HCT116 (cell line): Measurements from ENCODE around the gene KRTAP6-3. TPM values are rescaled to one million over a fixed set of nuclear protein-coding genes. Genes with fewer than 3 reads are reported as not detected.

Experiments
- ATAC-seq: fragments of 200-7000 bp; cut with Tn5 transposase; 2 replicates; pipeline ENCODE4 v1.9.1; 2020; ENCODE audit warnings: mild to moderate bottlenecking, moderate library complexity
- BruUV-seq: library from RNA; stranded (reverse); fragments of 400-500 nt; replicated peaks from 2 replicates; lab custom pipeline; 2021; lab: Mats Ljungman, UMichigan
- CTCF ChIA-PET: fragments of 300-600 bp; sonication (Branson Sonifier 250); formaldehyde crosslinking; loops from one replicate; lab custom pipeline; 2021; ENCODE audit warnings: antibody characterized with exemption; lab: Charles Lee
- POLR2A ChIA-PET: fragments of 300-600, 350-600 bp; sonication (Branson Sonifier 250); formaldehyde crosslinking; loops from one replicate; lab custom pipeline; 2021; ENCODE audit warnings: antibody characterized with exemption; lab: Charles Lee
- RAD21 ChIA-PET, 2 experiments: fragments of 300-600 bp; sonication (Branson Sonifier 250); formaldehyde crosslinking; loops; one replicate each; lab custom pipeline; 2023; ENCODE audit warnings: low total read pairs in 2 of 2; ENCODE audit not compliant: uncharacterized antibody in 2 of 2, unreplicated experiment in 2 of 2, low non-redundant PET in 1 of 2; lab: Charles Lee
- DNase-seq: peaks from one replicate; pipeline ENCODE4 v3.0.0-alpha.2; 2010; ENCODE audit warnings: low read depth, low spot score
- H2AFZ ChIP-seq: fragments of 200-600 bp; shearing (Covaris generic), sonication (generic); 2 replicates; pipeline ENCODE4 v1.6.1; 2017; ENCODE audit warnings: low read depth, mixed run types, mixed read lengths, antibody characterized with exemption, low read length; ENCODE audit not compliant: poor library complexity, severe bottlenecking
- H3K27ac ChIP-seq: 2 replicates; pipeline ENCODE4 v1.5.1; 2012; ENCODE audit warnings: low read depth, low read length
- H3K27me3 ChIP-seq: fragments of 200-600 bp; sonication (generic); 2 replicates; pipeline ENCODE4 v1.6.1; 2016; ENCODE audit warnings: mixed run types, low read length, mixed read lengths; ENCODE audit not compliant: insufficient read depth
- H3K36me3 ChIP-seq, 2 experiments: fragments of 200-500 bp in 1 of 2; fragments of 200-600 bp in 1 of 2; sonication (Bioruptor generic) in 1 of 2; sonication (generic) in 1 of 2; 2 replicates each; pipeline versions ENCODE4 v1.5.1 to v1.6.1; 2014 to 2016; ENCODE audit warnings: low read length in 2 of 2, inconsistent platforms in 1 of 2, mixed read lengths in 1 of 2, mixed run types in 1 of 2; ENCODE audit not compliant: insufficient read depth in 2 of 2, control insufficient read depth in 1 of 2
- H3K4me1 ChIP-seq, 2 experiments: fragments of 200-600 bp in 1 of 2; sonication (generic) in 1 of 2; 2 replicates each; pipeline versions ENCODE4 v1.5.1 to v1.6.1; 2012 to 2017; ENCODE audit warnings: low read length in 2 of 2, inconsistent platforms in 1 of 2, mild to moderate bottlenecking in 1 of 2, mixed read lengths in 1 of 2, mixed run types in 1 of 2, moderate library complexity in 1 of 2; ENCODE audit not compliant: insufficient read depth in 2 of 2, control insufficient read depth in 1 of 2
- H3K4me2 ChIP-seq: fragments of 200-600 bp; sonication (generic); 2 replicates; pipeline ENCODE4 v1.6.1; 2017; ENCODE audit warnings: mixed run types, low read length, mixed read lengths
- H3K4me3 ChIP-seq, 2 experiments: fragments of 200-600 bp in 1 of 2; sonication (generic) in 1 of 2; replicated peaks in 1 of 2; 2 replicates each; pipeline ENCODE4 v1.5.1; 2011 to 2016; ENCODE audit warnings: low read length in 2 of 2, control low read depth in 1 of 2, low read depth in 1 of 2, mild to moderate bottlenecking in 1 of 2, mixed read lengths in 1 of 2, mixed run types in 1 of 2
- H3K79me2 ChIP-seq: fragments of 200-600 bp; sonication (generic); 2 replicates; pipeline ENCODE4 v1.6.1; 2017; ENCODE audit warnings: mild to moderate bottlenecking, mixed run types, low read length, moderate library complexity, mixed read lengths; ENCODE audit not compliant: insufficient read depth
- H3K9ac ChIP-seq: fragments of 200-600 bp; sonication (generic); 2 replicates; pipeline ENCODE4 v1.6.1; 2016; ENCODE audit warnings: low read length, mixed read lengths
- H3K9me2 ChIP-seq: fragments of 200-600 bp; sonication (generic), shearing (Covaris generic); 2 replicates; pipeline ENCODE4 v1.6.1; 2017; ENCODE audit warnings: mixed run types, mild to moderate bottlenecking, moderate library complexity; ENCODE audit not compliant: insufficient read depth
- H3K9me3 ChIP-seq, 2 experiments: fragments of 200-500 bp in 1 of 2; fragments of 200-600 bp in 1 of 2; sonication (Bioruptor generic) in 1 of 2; sonication (generic) in 1 of 2; 2 replicates each; pipeline ENCODE4 v1.6.1; 2014 to 2017; ENCODE audit warnings: low read length in 2 of 2, mixed read lengths in 2 of 2, inconsistent platforms in 1 of 2, low read depth in 1 of 2, mild to moderate bottlenecking in 1 of 2, mixed run types in 1 of 2, moderate library complexity in 1 of 2; ENCODE audit not compliant: control insufficient read depth in 1 of 2, insufficient read depth in 1 of 2
- H4K20me1 ChIP-seq: fragments of 200-600 bp; sonication (generic), shearing (Covaris generic); 2 replicates; pipeline ENCODE4 v1.6.1; 2017; ENCODE audit warnings: mixed run types, mild to moderate bottlenecking, moderate library complexity; ENCODE audit not compliant: insufficient read depth
- ATF3 ChIP-seq: IDR thresholded peaks from 2 replicates; pipeline ENCODE4 v1.6.1; 2012
- CBX3 ChIP-seq: IDR thresholded peaks from 2 replicates; pipeline ENCODE4 v1.6.1; 2012; ENCODE audit warnings: low read depth
- CTCF ChIP-seq, 3 experiments: fragments of 200-600 bp in 1 of 3; sonication (generic) in 1 of 3; IDR thresholded peaks in 2 of 3; conservative IDR thresholded peaks in 1 of 3; 2 replicates each; pipeline ENCODE4 v1.5.1; 2012 to 2017; ENCODE audit warnings: low read depth in 2 of 3, low read length in 2 of 3, antibody characterized with exemption in 1 of 3, borderline replicate concordance in 1 of 3, control low read depth in 1 of 3, mild to moderate bottlenecking in 1 of 3, mixed read lengths in 1 of 3, mixed run types in 1 of 3, moderate library complexity in 1 of 3; ENCODE audit not compliant: insufficient read depth in 1 of 3
- ELF1 ChIP-seq: IDR thresholded peaks from 2 replicates; pipeline ENCODE4 v1.6.1; 2012; ENCODE audit warnings: low read depth, borderline replicate concordance
- EZH2 ChIP-seq: fragments of 200-600 bp; sonication (generic); IDR thresholded peaks from 2 replicates; pipeline ENCODE4 v1.6.1; 2017; ENCODE audit warnings: antibody characterized with exemption, mixed run types
- FOSL1 ChIP-seq: IDR thresholded peaks from 2 replicates; pipeline ENCODE4 v1.6.1; 2012; ENCODE audit warnings: low read depth
- JUND ChIP-seq: IDR thresholded peaks from 2 replicates; pipeline ENCODE4 v1.6.1; 2012
- REST ChIP-seq: IDR thresholded peaks from 2 replicates; pipeline ENCODE4 v1.6.1; 2012; ENCODE audit warnings: low read depth
- SIN3A ChIP-seq: IDR thresholded peaks from 2 replicates; pipeline ENCODE4 v1.6.1; 2012; ENCODE audit warnings: low read depth
- ZBTB33 ChIP-seq: IDR thresholded peaks from 2 replicates; pipeline ENCODE4 v1.6.1; 2011; ENCODE audit warnings: mild to moderate bottlenecking, low read length, moderate library complexity; ENCODE audit not compliant: insufficient replicate concordance; ENCODE audit errors: extremely low read depth
- ZNF274 ChIP-seq: fragments of 200-500 bp; sonication (Bioruptor generic); IDR thresholded peaks from 2 replicates; pipeline ENCODE4 v1.6.1; 2014; ENCODE audit warnings: mild to moderate bottlenecking, low read depth, low read length, inconsistent platforms
- intact Hi-C: fragments of 100-400 bp; cut with micrococcal nuclease; formaldehyde crosslinking; loops from 2 replicates; pipeline ENCODE4 v1.10.0; 2022
- total RNA-seq: library from RNA; stranded (reverse); gene quantifications from one replicate; pipeline ENCODE4 v1.2.1, GENCODE V29; 2021; ENCODE audit not compliant: unreplicated experiment
- TF ChIP-seq, protein P1 (sequence below): IDR thresholded peaks from 2 replicates; pipeline ENCODE4 v1.6.1; 2012

The KRTAP6-3 gene
- total RNA-seq, 1 experiment from 2014 or later, result not detected

GRCh38 chr21:30561264-30561895 is 30.9 kb upstream of the KRTAP6-3 start, which contains the start of gene KRTAP19-7:
TSS of gene KRTAP19-7 (minus strand) at chr21:30561314. CDS start at chr21:30561289, 25 bp downstream.
- no peak within 1 kb of the TSS for H3K9ac ChIP-seq
- H3K4me1 ChIP-seq, result no peaks in the 10 kb centered on the region
- no peaks in the 10 kb centered on the region for H3K9me2 ChIP-seq
- peaks cover 0 to 20% of the 10 kb centered on the region in 2 experiments; a peak in 2 of 4 replicates for H3K9me3 ChIP-seq
- H3K36me3 ChIP-seq, result no peaks in the 10 kb centered on the region
- no peak for TF ChIP-seq CTCF (IDR thresholded peaks at IDR 0.05 in 2 of 3, conservative IDR thresholded peaks at IDR 0.05 in 1 of 3; ENCODE audit: borderline replicate concordance in 1 of 3, insufficient read depth in 1 of 3, low read depth in 2 of 3, low read length in 2 of 3)
- TF ChIP-seq SIN3A, result no peak
- TF ChIP-seq CBX3, result no peak
- TF ChIP-seq EZH2, result no peak
- TF ChIP-seq REST, result no peak
- TF ChIP-seq ZBTB33, result no peak
- TF ChIP-seq ELF1, result no peak
- TF ChIP-seq ZNF274, result no peak
- TF ChIP-seq, protein P1, sequence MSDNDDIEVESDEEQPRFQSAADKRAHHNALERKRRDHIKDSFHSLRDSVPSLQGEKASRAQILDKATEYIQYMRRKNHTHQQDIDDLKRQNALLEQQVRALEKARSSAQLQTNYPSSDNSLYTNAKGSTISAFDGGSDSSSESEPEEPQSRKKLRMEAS, result no peak
- no peak for TF ChIP-seq JUND
- no peak for TF ChIP-seq ATF3
- no peak for TF ChIP-seq FOSL1
- ATAC-seq (no peak), DNase-seq (no peak)
- H3K4me3 ChIP-seq, result no peak within 1 kb of the TSS
- intact Hi-C loops, result no loop called here
- H3K27me3 ChIP-seq, result no peaks in the 10 kb centered on the region
- ChIA-PET POLR2A (no interaction called here), RAD21 (no interaction called here), CTCF (no interaction called here)
- no peaks in the 10 kb centered on the region for H3K79me2 ChIP-seq
- no peak within 1 kb of the TSS for H2AFZ ChIP-seq
- BruUV-seq, result no TSS peak
- no peaks in the 10 kb centered on the region for H4K20me1 ChIP-seq
- no peak within 1 kb of the TSS for H3K4me2 ChIP-seq
- H3K27ac ChIP-seq, result no peak within 1 kb of the TSS
